GM19395 (cell line): ENCODE measurements around the gene EVPL.
"Not testable (repeated sequence)": the region's sequence is repeated elsewhere in the genome, so short reads cannot be mapped to it uniquely, and the experiment has no call there.

Experiments used
- ATAC-seq: cut with Tn5 transposase; IDR thresholded peaks from one replicate; pipeline ENCODE4 v1.9.1; 2021; ENCODE audit warnings: mild to moderate bottlenecking, moderate library complexity; ENCODE audit not compliant: unreplicated experiment

EVPL gene

DNA sequence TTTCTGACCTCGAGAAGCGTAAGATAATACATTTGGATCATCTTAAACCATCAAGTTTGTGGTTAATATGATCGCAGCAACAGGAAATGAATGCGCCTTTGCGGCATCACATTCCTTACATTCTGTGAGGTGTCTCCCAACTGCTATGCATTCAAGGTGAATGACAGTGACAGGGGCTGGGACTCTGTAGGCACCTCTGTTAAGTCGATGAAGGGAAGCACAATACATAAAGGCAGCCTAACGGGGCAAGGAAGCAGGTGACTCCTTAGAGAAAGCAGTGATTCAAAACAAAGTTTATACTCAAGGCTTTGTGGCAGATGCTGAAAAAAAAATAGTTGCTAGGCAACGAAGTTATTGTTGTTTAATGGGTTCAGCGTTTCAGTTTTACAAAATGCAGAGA lies 21.6 kb upstream of the EVPL start:
- no peak for ATAC-seq

DNA sequence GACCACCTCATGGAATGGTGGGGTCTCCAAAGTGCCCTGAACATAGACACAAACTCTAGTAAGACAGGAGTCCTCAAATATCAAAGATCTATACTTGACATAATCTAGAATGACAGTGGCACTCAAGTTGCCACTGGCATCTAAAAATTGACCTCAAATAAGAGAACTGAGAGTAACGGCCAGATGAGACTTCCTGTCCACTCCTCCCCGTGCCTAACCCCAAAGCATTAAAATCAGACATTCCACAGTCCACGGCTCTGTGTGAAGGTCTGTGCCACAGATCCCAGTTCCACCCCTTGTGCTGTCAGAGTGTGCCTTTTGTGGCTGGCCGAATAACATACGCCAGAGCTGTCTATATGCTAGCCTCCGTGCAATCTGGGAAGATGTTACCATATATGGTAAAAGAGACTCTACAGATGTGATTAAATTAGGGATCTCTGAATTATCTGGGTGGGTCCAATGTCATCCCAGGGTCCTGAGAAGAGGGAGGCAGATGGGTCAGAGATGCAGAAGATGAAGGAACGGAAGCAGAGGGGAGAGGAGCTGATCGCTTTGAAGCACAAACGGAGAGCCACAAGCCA lies 21.0 kb upstream of the EVPL start:
- ATAC-seq = no peak

GRCh38 chr17:76046064-76046463 lies 19.0 kb upstream of the EVPL start:
- no peak for ATAC-seq

GRCh38 chr17:76044475-76045007 lies 17.4 kb upstream of the EVPL start:
- ATAC-seq = not testable (repeated sequence)

- not testable (repeated sequence) for ATAC-seq
Measured at GRCh38 chr17:76042868-76043267, 15.8 kb upstream of the EVPL start.

- no peak for ATAC-seq
Measured at GRCh38 chr17:76040376-76040775, 13.3 kb upstream of the EVPL start.

- no peak for ATAC-seq
Measured at GRCh38 chr17:76039121-76039520, 12.0 kb upstream of the EVPL start.

- ATAC-seq = no peak
Measured at GRCh38 chr17:76038050-76038449, 10.9 kb upstream of the EVPL start.

- no peak for ATAC-seq
Measured at GRCh38 chr17:76036497-76037261, 9.6 kb upstream of the EVPL start.

- no peak for ATAC-seq
Measured at GRCh38 chr17:76034428-76035350, 7.6 kb upstream of the EVPL start.

DNA sequence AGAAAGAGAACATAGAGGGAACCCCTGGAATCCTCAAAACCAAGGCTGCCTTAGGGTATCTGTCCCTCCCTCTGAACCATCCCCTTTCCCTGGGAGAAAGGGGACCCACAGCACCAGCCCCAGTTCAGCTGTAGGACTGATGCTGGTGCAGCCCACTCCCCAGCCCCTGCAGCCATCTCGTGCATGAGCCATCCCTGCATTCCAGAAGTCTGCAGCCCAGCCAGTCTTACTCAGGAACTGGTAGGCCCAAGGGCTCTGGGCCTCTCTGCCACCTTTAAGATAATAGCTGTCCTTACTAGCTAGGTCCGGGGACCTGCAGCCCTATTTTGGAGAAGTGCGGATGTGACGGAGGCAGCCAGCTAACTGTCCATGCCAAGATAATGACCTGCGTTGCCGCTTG lies 6.0 kb upstream of the EVPL start:
- ATAC-seq = no peak

- ATAC-seq = no peak
Measured at GRCh38 chr17:76032780-76033108, 5.6 kb upstream of the EVPL start.

DNA sequence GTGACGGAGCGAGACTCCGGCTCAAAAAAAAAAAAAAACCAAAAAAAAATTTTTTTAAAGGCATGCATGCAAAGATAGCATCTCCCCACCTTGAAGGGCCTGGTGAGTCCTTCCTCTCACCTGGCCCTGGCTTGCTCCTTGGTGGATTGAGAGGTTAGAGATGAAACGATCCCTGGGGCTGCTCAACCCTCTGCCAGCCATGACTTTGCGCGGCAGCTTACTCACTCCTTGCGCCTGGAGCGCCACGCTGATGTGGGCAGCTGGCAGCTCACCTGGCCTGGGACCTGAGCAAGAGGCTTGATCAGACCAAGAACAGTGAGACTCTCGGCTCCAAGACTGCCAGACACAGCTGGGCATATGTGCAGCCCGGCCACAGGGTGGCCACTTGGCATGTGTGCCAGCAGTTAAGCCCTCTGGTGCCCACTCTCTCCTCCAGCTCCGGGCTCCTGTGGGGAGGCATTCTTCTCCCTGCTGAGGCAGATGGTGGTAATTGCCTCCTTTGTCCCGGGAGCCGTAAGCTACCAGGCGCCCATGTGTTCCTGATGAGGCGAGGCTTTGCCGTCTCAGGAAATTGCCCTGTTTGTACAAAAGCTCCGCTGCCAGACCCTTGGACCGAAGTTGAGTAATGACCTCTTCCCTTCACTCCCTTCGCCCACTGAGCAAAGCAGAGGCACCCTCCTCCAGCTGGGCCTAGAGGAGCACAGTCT lies 5.1 kb upstream of the EVPL start:
- no peak for ATAC-seq

DNA sequence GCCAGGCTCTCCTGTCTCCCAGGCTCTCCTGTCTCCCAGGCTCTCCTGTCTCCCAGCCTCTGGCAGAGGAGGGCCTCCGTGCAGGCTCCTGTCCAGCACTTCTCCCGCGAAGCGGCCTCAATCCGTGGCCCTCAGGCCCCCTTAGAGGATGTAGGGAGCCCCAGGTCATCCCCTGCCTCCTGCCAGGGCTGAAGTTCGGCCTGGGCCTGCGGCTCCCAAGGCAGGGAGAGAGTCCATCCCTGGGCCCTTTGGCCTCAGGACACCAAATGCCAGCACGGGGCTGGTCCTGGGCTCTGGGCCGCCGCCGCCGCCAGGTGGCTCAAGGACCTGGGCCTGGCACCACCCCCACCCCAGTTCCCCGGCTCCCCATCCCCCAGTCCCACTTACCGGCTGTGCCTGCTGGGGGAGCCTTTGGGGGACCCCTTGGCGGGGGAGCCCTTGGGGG lies 370 bp downstream of the EVPL start:
- no peak for ATAC-seq

DNA sequence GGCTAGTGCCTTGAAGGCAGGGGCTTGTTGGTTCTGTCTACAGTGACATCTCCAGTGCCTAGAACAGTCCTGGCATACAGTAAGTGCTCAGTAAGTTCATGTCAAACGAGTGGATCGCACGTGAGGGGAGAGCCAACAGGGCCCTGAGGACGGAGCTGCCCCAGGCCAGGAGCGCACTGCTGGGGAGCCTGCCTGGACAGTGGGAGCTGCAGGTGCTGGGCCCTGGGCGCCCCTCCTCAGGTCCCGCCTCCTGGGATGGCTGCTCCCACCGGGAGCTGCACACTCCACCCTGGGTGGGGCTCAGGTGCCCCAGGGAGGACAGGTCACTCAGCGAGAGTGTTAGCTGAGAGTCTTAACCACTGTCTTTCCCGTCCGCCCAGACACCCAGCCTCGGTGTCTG lies 1.8 kb downstream of the EVPL start:
- no peak for ATAC-seq

DNA sequence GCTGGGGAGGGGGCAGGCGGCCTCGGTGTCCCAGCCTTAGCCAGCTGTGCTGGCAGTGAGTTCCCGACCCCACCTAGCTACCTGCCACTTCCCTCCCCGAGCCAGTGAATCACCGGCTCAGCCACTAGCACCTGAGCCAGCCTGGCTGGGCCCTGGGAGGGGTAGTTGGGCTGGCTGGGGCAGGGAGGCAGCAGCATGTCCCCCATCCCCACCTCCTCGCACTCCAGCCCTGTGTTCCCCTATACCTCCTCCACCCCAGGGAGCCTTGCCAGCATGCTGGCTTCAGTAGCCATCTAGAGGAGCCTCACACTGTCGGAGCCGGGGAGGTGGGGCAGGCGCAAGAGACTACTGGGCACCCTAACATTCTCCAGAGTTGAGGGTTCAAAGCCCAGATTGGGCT lies 2.8 kb downstream of the EVPL start:
- no peak for ATAC-seq

- ATAC-seq = no peak
Measured at GRCh38 chr17:76023900-76024237, 3.2 kb downstream of the EVPL start.

DNA sequence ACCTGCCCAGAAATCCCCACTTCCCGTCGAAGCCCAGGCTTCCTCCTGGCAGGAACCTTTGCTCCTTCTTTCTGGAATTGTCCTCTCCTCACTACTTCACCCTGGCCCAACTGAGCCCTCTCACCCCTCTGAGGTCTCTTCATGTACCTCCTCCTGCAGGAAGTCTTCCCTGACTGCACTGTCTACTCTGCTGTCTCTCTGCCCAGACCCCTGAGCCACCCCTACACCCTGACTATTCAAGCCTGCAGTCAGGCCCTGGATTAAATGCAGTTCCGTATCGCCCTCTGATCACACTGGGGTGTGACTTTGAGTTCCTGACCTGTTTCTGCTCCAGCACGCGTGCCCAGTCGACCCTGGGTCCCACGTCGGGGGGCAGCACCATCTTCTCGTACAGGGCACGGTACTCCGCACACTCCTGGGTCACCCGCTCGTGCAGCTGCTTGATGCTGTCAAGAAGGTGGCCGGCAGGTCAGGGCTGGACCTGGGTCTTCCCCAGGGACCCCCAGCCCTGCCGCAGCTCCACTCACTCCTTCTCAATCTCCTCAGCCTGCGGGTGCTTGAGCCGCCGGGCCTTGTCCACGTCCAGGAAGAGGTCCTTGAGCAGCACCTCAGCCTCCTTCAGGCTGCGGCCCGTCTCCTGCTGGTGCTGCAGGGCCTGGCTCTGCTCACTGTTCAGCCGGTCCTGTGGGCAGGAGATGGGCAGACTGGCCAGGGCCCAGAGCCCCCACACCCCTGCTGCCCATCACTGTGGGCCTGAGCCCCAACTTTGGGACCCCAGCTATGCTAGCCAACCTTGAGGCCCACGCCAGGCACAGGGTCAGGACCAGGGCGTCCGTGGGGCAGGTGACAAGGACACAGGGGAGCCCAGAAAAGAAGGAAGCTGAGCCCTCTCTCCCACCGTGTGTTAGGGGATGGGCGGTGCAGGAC lies 3.9 kb downstream of the EVPL start:
- ATAC-seq = no peak

DNA sequence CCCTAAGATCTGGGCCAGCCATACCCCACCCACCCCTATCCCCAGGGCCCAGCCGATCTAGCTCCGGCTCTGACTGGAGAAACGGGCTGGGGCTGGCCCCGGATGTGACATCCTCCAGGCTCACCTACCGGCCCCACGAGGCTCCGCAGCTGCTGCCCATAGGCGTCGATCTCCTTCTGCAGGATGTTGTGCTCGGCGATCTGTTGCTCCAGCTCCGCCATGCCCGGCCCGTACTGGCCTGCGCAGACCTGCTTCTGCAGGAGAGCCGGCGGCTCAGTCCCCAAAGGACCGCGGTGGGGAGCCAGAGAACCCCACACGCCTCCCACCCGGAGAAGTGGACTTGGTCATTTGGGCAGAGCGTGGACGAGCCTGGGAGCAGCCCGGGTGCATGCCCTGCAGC lies 4.8 kb downstream of the EVPL start:
- ATAC-seq = no peak
